ENCODE results near the gene IGLL5. TPM values are rescaled to one million over a fixed set of nuclear protein-coding genes. Genes with fewer than 3 reads are reported as not detected.

The IGLL5 gene
- total and polyA plus RNA-seq, 12 donors, result 0.43 to 24.7 (median 1.8) TPM; not detected in 6

GRCh38 chr22:22877523-22878210 is 9.9 kb upstream of the IGLL5 start:
- Histone ChIP-seq H3K27me3 (no peaks in the 10 kb centered on the region), H3K4me3 (no peak overlapping the region), H3K9me3 (replicated peaks in 1 of 3) (no peaks in the 10 kb centered on the region), H3K27ac (no peak overlapping the region), H3K36me3 (replicated peaks in 1 of 2) (no peaks in the 10 kb centered on the region), H3K4me1 (replicated peaks in 1 of 2) (no peaks in the 10 kb centered on the region)
- DNase-seq, result peak; percentile 56 to 79 (median 66)
- 16 to 24% (median 18%) methylated on average over 7 of the region's 7 CpGs for WGBS, 4 donors
- intact Hi-C loops (cut with DNase I), result no loop called here
- peak; percentile 49 to 76 (median 70) for TF ChIP-seq CTCF (IDR thresholded peaks at IDR 0.05)
- no peak for TF ChIP-seq POLR2A (IDR thresholded peaks at IDR 0.05)

- H3K27me3 ChIP-seq, result no peaks in the 10 kb centered on the region
- H3K9me3 ChIP-seq (replicated peaks in 1 of 3), result no peaks in the 10 kb centered on the region
- no peak overlapping the region for H3K4me3 ChIP-seq
- TF ChIP-seq POLR2A (IDR thresholded peaks at IDR 0.05) (no peak), CTCF (IDR thresholded peaks at IDR 0.05) (no peak)
- H3K4me1 ChIP-seq (replicated peaks in 1 of 2), result no peaks in the 10 kb centered on the region
- WGBS, 4 donors, result 57 to 79% (median 60%) methylated on average over 2 of the region's 2 CpGs
- H3K36me3 ChIP-seq (replicated peaks in 1 of 2), result no peaks in the 10 kb centered on the region
- intact Hi-C loops (cut with DNase I), result no loop called here
- DNase-seq, result peak in 1 of 7 donors; percentile 9
- no peak overlapping the region for H3K27ac ChIP-seq
Measured at GRCh38 chr22:22878211-22878570, 9.4 kb upstream of the IGLL5 start.

- Histone ChIP-seq H3K9me3 (replicated peaks in 1 of 3) (no peaks in the 10 kb centered on the region), H3K4me3 (no peak overlapping the region), H3K36me3 (replicated peaks in 1 of 2) (no peaks in the 10 kb centered on the region), H3K27ac (no peak overlapping the region), H3K27me3 (no peaks in the 10 kb centered on the region), H3K4me1 (replicated peaks in 1 of 2) (no peaks in the 10 kb centered on the region)
- WGBS, 4 donors, result 70 to 83% (median 81%) methylated on average over 8 to 11 of the region's 11 CpGs
- peak in 1 of 7 donors; percentile 35 for DNase-seq
- intact Hi-C loops (cut with DNase I), result no loop called here
- no peak for TF ChIP-seq CTCF (IDR thresholded peaks at IDR 0.05)
- no peak for TF ChIP-seq POLR2A (IDR thresholded peaks at IDR 0.05)
Measured at GRCh38 chr22:22878801-22879674, 8.6 kb upstream of the IGLL5 start.

GRCh38 chr22:22879675-22880155 is 7.9 kb upstream of the IGLL5 start:
- no peaks in the 10 kb centered on the region for H3K36me3 ChIP-seq (replicated peaks in 1 of 2)
- no peak overlapping the region for H3K27ac ChIP-seq
- H3K9me3 ChIP-seq (replicated peaks in 1 of 3), result no peaks in the 10 kb centered on the region
- intact Hi-C loops (cut with DNase I), result loop anchor here in 1 of 2 donors (10.0 kb wide), 1 partner anchor 105 kb away; no protein-coding TSS in a partner anchor
- H3K4me1 ChIP-seq (replicated peaks in 1 of 2), result no peaks in the 10 kb centered on the region
- peak in 1 of 7 donors; percentile 18 for DNase-seq
- TF ChIP-seq POLR2A (IDR thresholded peaks at IDR 0.05) (no peak), CTCF (IDR thresholded peaks at IDR 0.05) (no peak)
- 58 to 69% (median 62%) methylated on average over 5 of the region's 5 CpGs for whole genome bisulfite sequencing, 4 donors
- H3K4me3 ChIP-seq, result no peak overlapping the region
- H3K27me3 ChIP-seq, result no peaks in the 10 kb centered on the region
